PC-9 (cell line): ENCODE data around the gene AEN.

Experiments
- CTCF ChIP-seq: fragments of 200-600 bp; sonication (generic); conservative IDR thresholded peaks from 2 replicates; pipeline ENCODE4 v1.6.1; 2017; ENCODE audit warnings: mixed run types, antibody characterized with exemption, mild to moderate bottlenecking, moderate library complexity
- EZH2 ChIP-seq: fragments of 200-600 bp; sonication (generic); IDR thresholded peaks from 2 replicates; pipeline ENCODE4 v1.8.0; 2017; ENCODE audit warnings: antibody characterized with exemption, low read depth

GRCh38 chr15:88637436-88637835, 16.3 kb downstream of the AEN start:
- TF ChIP-seq CTCF (no peak), EZH2 (no peak)
